Right cardiac atrium (tissue), 5 donors: ENCODE measurements around the gene RSPH4A. TPM values are rescaled to one million over a fixed set of nuclear protein-coding genes. Genes with fewer than 3 reads are reported as not detected.

Experiments used
- ATAC-seq, 2 donors: fragments of 200-7000 bp; cut with Tn5 transposase; one replicate each; pipeline versions ENCODE4 v1.8.0 to v1.9.1; 2020; ENCODE audit warnings: moderate library complexity in 2 of 2, mild to moderate bottlenecking in 1 of 2
- DNase-seq, 3 donors: peaks; one replicate each; pipeline ENCODE4 v3.0.0-alpha.2; 2020
- H3K27ac ChIP-seq: one replicate; pipeline ENCODE4 v1.5.1; 2013; ENCODE audit warnings: mild to moderate bottlenecking, low read length, control low read depth, moderate library complexity
- H3K27me3 ChIP-seq: one replicate; pipeline ENCODE4 v1.6.1; 2013; ENCODE audit not compliant: control insufficient read depth, insufficient read depth
- H3K4me1 ChIP-seq: one replicate; pipeline ENCODE4 v1.6.1; 2013; ENCODE audit warnings: low read length; ENCODE audit not compliant: control insufficient read depth, insufficient read depth
- H3K4me3 ChIP-seq: one replicate; pipeline ENCODE4 v1.5.1; 2013; ENCODE audit warnings: low read length, control low read depth
- H3K9me3 ChIP-seq: one replicate; pipeline ENCODE4 v1.6.1; 2013; ENCODE audit warnings: low read length; ENCODE audit not compliant: control insufficient read depth
- WGBS: extraction: QIAGEN DNeasy Blood & Tissue Kit; methylation state at CpG from one replicate; pipeline ENCODE4 v1.1.7; 2013; 5-methylcytosine and 5-hydroxymethylcytosine counted together
- intact Hi-C, 4 donors: fragments of 100-400 bp; cut with DNase I; formaldehyde crosslinking; loops; one replicate each; pipeline versions ENCODE4 v1.11.0 to v1.14.0; 2022 to 2023
- polyA plus RNA-seq: library from polyadenylated mRNA; stranded (reverse); fragments of 200-250 nt; gene quantifications from one replicate; pipeline ENCODE4 v1.2.3, GENCODE V29; 2013
- total RNA-seq, 4 donors: library from RNA; stranded (reverse); fragmentation: NEBNext Ultra II Directional; extraction: Animal tissue kit (Norgen Biotek cat#: 25700); gene quantifications; one replicate each; pipeline ENCODE4 v1.2.1, GENCODE V29; 2021
- donor health status: healthy with polysubstance abuse.
- donor health status: DM: no; HTN: yes; CAD: no.
- donor health status: DM: no; HTN: no; CAD: no.
- donor health status: DM: no; HTN: yes; CAD: no; lungs with severe emphysema.
- donor health status: DM: yes; HTN: yes; CAD: no.

The RSPH4A gene
- total and polyA plus RNA-seq, 5 donors = 0.15 to 0.72 (median 0.20) TPM

DNA sequence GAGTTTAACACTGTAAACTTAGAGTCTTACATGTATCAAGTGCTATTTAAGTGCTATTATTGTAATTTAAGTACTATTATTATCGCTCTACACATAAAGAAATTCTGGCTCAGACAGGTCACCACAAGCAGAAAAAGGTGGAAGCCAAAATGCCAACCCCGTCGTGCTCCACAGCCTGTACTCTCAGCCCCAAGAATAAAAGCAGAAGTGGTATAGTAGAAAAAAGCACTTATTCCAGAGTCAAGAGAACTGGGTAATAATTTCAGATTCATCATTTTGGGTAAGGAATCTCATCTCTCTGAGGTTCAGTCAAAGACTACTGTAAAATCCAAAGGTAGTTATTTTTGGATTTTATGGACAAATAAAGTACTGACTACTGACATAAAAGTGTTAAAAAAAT, 51.3 kb downstream of the RSPH4A start:
- Histone ChIP-seq H3K4me3 (peak overlapping the region; percentile 99), H3K9me3 (no peaks in the 10 kb centered on the region), H3K4me1 (peaks cover 4% of the 10 kb centered on the region), H3K27ac (no peak overlapping the region), H3K27me3 (no peaks in the 10 kb centered on the region)
- ATAC-seq (no peak), DNase-seq (no peak)
- intact Hi-C loops = no loop called here
- 30% methylated on average over 3 of the region's 3 CpGs for WGBS

DNA sequence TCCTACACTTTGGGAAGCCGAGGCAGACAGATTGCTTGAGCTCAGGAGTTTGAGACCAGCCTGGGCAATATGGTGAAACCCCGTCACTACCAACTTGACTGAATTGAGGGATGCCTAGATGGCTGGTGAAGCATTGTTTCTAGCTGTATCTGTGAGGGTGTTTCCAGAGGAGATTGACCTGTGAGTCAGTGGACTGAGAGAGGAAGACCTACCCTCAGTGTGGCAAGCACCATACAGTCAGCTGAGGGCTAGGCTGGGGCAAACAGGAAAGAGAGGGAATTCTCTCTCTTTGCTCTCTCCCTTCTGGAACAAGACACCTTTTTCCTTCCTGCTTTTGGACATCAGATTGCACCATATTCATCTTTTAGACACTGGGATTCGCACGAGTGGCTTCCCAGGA, 56.0 kb downstream of the RSPH4A start:
- intact Hi-C loops = no loop called here
- no peaks in the 10 kb centered on the region for H3K27me3 ChIP-seq
- no peak for ATAC-seq
- no peak for DNase-seq
- H3K9me3 ChIP-seq = no peaks in the 10 kb centered on the region
- H3K4me1 ChIP-seq = peaks cover 2% of the 10 kb centered on the region
- WGBS = 89% methylated on average over 4 of the region's 4 CpGs
- no peak overlapping the region for H3K27ac ChIP-seq
- H3K4me3 ChIP-seq = no peak overlapping the region

DNA sequence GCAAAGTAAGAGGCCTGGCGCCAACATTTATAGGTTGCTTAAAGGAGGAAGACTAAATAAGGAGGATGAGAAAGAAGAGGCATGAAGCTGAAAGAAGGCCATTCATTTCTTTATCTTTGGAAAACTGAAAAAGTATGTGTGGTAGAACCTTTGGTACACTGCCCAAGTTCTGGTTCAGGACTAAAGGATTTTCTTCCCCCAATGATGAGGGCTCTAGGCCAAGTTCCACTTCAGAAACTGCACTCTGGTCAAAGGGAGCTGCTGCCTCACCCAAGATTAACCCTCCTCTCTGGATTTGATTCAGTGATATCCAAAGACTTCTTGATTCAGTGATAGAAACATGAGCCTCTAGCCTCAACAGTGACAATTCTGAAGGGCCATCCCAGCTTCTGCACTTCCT, 59.7 kb downstream of the RSPH4A start:
- 94% methylated on average over 1 of the region's 1 CpG for WGBS
- intact Hi-C loops = no loop called here
- ATAC-seq = no peak
- Histone ChIP-seq H3K4me3 (no peak overlapping the region), H3K9me3 (no peaks in the 10 kb centered on the region), H3K4me1 (no peaks in the 10 kb centered on the region), H3K27ac (no peak overlapping the region), H3K27me3 (no peaks in the 10 kb centered on the region)
- DNase-seq = no peak

DNA sequence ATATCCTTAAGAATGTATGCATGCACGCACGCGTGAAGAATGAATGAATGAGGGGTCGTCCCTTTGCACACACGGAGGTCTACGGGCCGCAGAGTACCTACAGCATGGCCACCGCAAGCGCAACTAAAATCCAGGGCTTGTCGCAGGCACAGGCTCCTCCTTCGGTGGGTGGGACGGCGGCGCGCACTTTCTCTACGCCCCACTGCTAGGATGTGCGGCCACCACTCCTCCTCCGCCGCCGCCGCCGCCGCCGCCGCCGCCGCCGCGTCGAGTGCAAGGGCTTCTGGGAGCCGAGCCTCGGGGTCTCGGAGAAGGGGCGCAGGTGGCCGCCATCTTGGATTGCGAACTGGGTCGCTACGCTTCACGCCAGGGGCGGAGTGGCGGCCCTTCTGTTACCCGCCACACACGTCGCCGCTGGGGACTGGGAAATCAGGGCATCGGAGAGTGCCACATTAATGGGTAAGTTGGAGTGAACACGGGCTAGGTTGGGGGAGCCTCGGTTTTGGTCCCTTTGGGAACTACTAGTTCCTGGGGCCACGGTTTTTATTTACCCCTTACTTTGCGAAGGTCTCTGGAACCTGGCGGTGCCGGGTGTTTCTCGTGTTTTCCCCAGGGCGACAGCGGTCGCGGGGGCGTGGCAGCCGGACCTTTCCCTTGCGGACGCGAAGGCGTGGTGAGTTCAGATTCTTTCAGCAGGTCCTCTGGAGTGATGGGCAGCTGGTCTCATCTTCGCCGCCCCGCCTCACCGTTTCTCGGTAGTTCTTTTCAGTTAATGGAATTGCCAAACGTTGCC, 64.8 kb downstream of the RSPH4A start, which contains the start of gene KPNA5:
Gene KPNA5, plus strand, starts transcription at position 332 of the 793 bp plus-strand sequence. Its CDS starts 124 bp downstream, at position 456.
- H3K4me3 ChIP-seq = peak within 1 kb of the TSS; percentile 61
- H3K9me3 ChIP-seq = no peaks in the 10 kb centered on the region
- ATAC-seq (peak; percentile 99), DNase-seq (peak; percentile 92 to 97 (median 97))
- peak within 1 kb of the TSS; percentile 66 for H3K27ac ChIP-seq
- no peaks in the 10 kb centered on the region for H3K4me1 ChIP-seq
- no peaks in the 10 kb centered on the region for H3K27me3 ChIP-seq
- intact Hi-C loops = no loop called here
- WGBS = under 1% methylated on average over 69 of the region's 69 CpGs

DNA sequence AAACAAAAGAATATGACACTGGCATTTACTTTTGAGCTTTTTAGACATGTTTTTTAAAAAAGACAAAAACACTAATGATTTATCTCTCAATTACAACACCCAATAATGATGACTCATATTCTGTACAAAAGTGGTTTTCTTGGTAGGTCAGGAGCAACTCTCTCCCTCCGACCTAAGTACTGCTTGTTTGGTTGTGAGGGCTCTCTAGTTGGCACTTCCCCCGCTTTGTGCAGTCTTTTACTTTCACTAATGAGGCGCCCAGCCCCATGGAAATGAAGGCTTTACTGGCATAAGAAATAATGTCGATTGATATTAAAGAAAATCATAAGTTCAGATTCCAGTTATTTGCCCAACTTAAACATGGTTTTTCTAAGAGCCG, 66.0 kb downstream of the RSPH4A start:
- intact Hi-C loops = no loop called here

More for the DNA sequence above, 66.0 kb downstream of the RSPH4A start:
- peak overlapping the region; percentile 22 for H3K4me3 ChIP-seq
- H3K27me3 ChIP-seq = no peaks in the 10 kb centered on the region
- no peaks in the 10 kb centered on the region for H3K4me1 ChIP-seq
- peak overlapping the region; percentile 45 for H3K27ac ChIP-seq
- DNase-seq (peak in 1 of 3 donors; percentile 24), ATAC-seq (no peak)
- WGBS = 57% methylated on average over 5 of the region's 5 CpGs
- no peaks in the 10 kb centered on the region for H3K9me3 ChIP-seq

Other genes starting within 250 kb of the RSPH4A start
- gene DSE, start 245.5 kb upstream of the RSPH4A start, total RNA-seq = 10 to 100 TPM; 16.5 to 34.3 (median 24.9) TPM
- 6.9 TPM for gene DSE, start 245.5 kb upstream of the RSPH4A start, polyA plus RNA-seq
- 1 to 10 TPM; 3.0 to 4.8 (median 3.8) TPM for gene CALHM6, start 155.1 kb upstream of the RSPH4A start, total RNA-seq
- 5.9 TPM for gene CALHM6, start 155.1 kb upstream of the RSPH4A start, polyA plus RNA-seq
- gene CALHM5, start 104.8 kb upstream of the RSPH4A start, total RNA-seq = 1 to 10 TPM; 2.0 to 2.8 (median 2.4) TPM
- 1.2 TPM for gene CALHM5, start 104.8 kb upstream of the RSPH4A start, polyA plus RNA-seq
- under 1 TPM; 0.20 to 0.32 (median 0.23) TPM for gene TRAPPC3L, start 70.8 kb upstream of the RSPH4A start, total RNA-seq
- 0.18 TPM for gene TRAPPC3L, start 70.8 kb upstream of the RSPH4A start, polyA plus RNA-seq
- under 1 TPM in 1 of 4 donors, not detected in 3; 0.26 TPM for gene CALHM4, start 62.7 kb upstream of the RSPH4A start, total RNA-seq
- gene CALHM4, start 62.7 kb upstream of the RSPH4A start, polyA plus RNA-seq = 0.20 TPM
- 10 to 100 TPM; 57.2 to 68.6 (median 63.2) TPM for gene RWDD1, start 45.0 kb upstream of the RSPH4A start, total RNA-seq
- 90.8 TPM for gene RWDD1, start 45.0 kb upstream of the RSPH4A start, polyA plus RNA-seq
- gene ZUP1, start 52.3 kb downstream of the RSPH4A start, total RNA-seq = 1 to 10 TPM; 4.2 to 6.6 (median 4.5) TPM
- gene ZUP1, start 52.3 kb downstream of the RSPH4A start, polyA plus RNA-seq = 3.5 TPM
- 10 to 100 TPM; 11.4 to 15.2 (median 12.6) TPM for gene KPNA5, start 64.7 kb downstream of the RSPH4A start, total RNA-seq
- 3.1 TPM for gene KPNA5, start 64.7 kb downstream of the RSPH4A start, polyA plus RNA-seq
- 1 to 10 TPM in 3 of 4 donors, under 1 TPM in 1; 0.70 to 3.1 (median 2.2) TPM for gene FAM162B, start 149.2 kb downstream of the RSPH4A start, total RNA-seq
- 3.9 TPM for gene FAM162B, start 149.2 kb downstream of the RSPH4A start, polyA plus RNA-seq
- not detected for gene GPRC6A, start 212.6 kb downstream of the RSPH4A start, total RNA-seq
- gene GPRC6A, start 212.6 kb downstream of the RSPH4A start, polyA plus RNA-seq = not detected